MM.1S (cell line): ENCODE data around the gene DCN.

Experiments used
- DNase-seq: peaks from one replicate; pipeline ENCODE4 v3.0.0-alpha.2; 2015
- H2AFZ ChIP-seq: fragments of 300-600 bp; sonication (generic); 2 replicates; pipeline ENCODE4 v1.6.0; 2016; ENCODE audit warnings: antibody characterized with exemption, low read length
- H3F3A ChIP-seq: fragments of 300-600 bp; sonication (generic); 2 replicates; pipeline ENCODE4 v1.6.1; 2016; ENCODE audit warnings: mild to moderate bottlenecking, antibody characterized with exemption, low read length, moderate library complexity, mixed read lengths; ENCODE audit not compliant: insufficient read depth
- H3K27ac ChIP-seq: fragments of 300-600 bp; sonication (generic); 2 replicates; pipeline ENCODE4 v1.5.1; 2016; ENCODE audit warnings: mild to moderate bottlenecking, low read length
- H3K27me3 ChIP-seq: fragments of 300-600 bp; sonication (generic); replicated peaks from 2 replicates; pipeline ENCODE4 v1.6.0; 2016; ENCODE audit warnings: low read length; ENCODE audit not compliant: insufficient read depth
- H3K36me3 ChIP-seq: fragments of 300-600 bp; sonication (generic); replicated peaks from 2 replicates; pipeline ENCODE4 v1.6.1; 2016; ENCODE audit warnings: mild to moderate bottlenecking, low read length, mixed read lengths; ENCODE audit not compliant: insufficient read depth
- H3K4me1 ChIP-seq: fragments of 300-600 bp; sonication (generic); 2 replicates; pipeline ENCODE4 v1.6.1; 2016; ENCODE audit warnings: low read length, mixed read lengths
- H3K4me2 ChIP-seq: fragments of 300-600 bp; sonication (generic); 2 replicates; pipeline ENCODE4 v1.6.0; 2016; ENCODE audit warnings: low read depth, low read length
- H3K4me3 ChIP-seq: fragments of 300-600 bp; sonication (generic); 2 replicates; pipeline ENCODE4 v1.5.1; 2016; ENCODE audit warnings: low read length, mixed read lengths
- H3K79me2 ChIP-seq: fragments of 300-600 bp; sonication (generic); 2 replicates; pipeline ENCODE4 v1.6.1; 2016; ENCODE audit warnings: mixed run types, low read length, mixed read lengths
- H3K9ac ChIP-seq: fragments of 300-600 bp; sonication (generic); 2 replicates; pipeline ENCODE4 v1.6.1; 2016; ENCODE audit warnings: low read length, mixed read lengths
- H3K9me2 ChIP-seq: fragments of 300-600 bp; sonication (generic); replicated peaks from 2 replicates; pipeline ENCODE4 v1.6.1; 2016; ENCODE audit warnings: mild to moderate bottlenecking, low read length, mixed read lengths; ENCODE audit not compliant: insufficient read depth
- H3K9me3 ChIP-seq: fragments of 300-600 bp; sonication (generic); replicated peaks from 2 replicates; pipeline ENCODE4 v1.6.1; 2016; ENCODE audit warnings: mild to moderate bottlenecking, low read length, mixed read lengths; ENCODE audit not compliant: insufficient read depth
- H4K20me1 ChIP-seq: fragments of 300-600 bp; sonication (generic); 2 replicates; pipeline ENCODE4 v1.6.1; 2016; ENCODE audit warnings: mild to moderate bottlenecking, low read length, moderate library complexity, mixed read lengths; ENCODE audit not compliant: insufficient read depth
- CTCF ChIP-seq: fragments of 300-600 bp; sonication (generic); IDR thresholded peaks from 2 replicates; pipeline ENCODE4 v1.5.1; 2016; ENCODE audit warnings: antibody characterized with exemption, low read length, mixed read lengths
- EZH2 ChIP-seq: fragments of 300-600 bp; sonication (generic); optimal IDR thresholded peaks from 2 replicates; pipeline ENCODE3; 2017; ENCODE audit warnings: low read depth, mild to moderate bottlenecking, antibody characterized with exemption, low read length, mixed read lengths
- EZH2phosphoT487 ChIP-seq: fragments of 300-600 bp; sonication (generic); IDR thresholded peaks from 2 replicates; pipeline ENCODE4 v1.6.1; 2018; ENCODE audit warnings: antibody characterized with exemption, low read length

Gene DCN

DNA sequence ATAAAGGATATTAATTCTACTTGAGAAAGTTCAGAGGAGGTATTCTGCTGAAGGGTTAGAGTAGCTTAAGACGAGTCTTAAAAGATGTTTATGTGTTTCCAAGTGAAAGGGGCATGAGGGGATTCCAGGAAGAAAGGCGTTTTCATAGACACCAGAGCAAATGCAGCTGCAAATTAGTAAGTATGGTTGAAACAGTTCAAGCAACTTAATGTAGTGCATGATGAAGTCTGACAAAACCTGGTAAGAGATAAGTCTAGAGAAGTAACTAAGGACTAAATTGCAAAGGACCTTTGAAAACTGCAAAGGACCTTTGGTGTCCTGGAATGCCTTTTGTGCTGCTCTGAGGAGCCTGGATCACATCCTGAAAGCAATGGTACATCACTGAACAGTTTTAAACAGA, 82.8 kb downstream of the DCN start:
- Histone ChIP-seq H3K36me3 (no peaks in the 10 kb centered on the region), H3K4me3 (no peak overlapping the region), H3F3A (no peaks in the 10 kb centered on the region), H3K79me2 (no peaks in the 10 kb centered on the region), H3K9me2 (no peaks in the 10 kb centered on the region), H3K27me3 (no peaks in the 10 kb centered on the region), H2AFZ (no peak overlapping the region), H3K27ac (no peak overlapping the region), H3K4me1 (peaks cover 10% of the 10 kb centered on the region), H3K4me2 (no peak overlapping the region), H3K9ac (no peak overlapping the region), H3K9me3 (no peaks in the 10 kb centered on the region), H4K20me1 (no peaks in the 10 kb centered on the region)
- no peak for DNase-seq
- TF ChIP-seq EZH2 (no peak), CTCF (no peak), EZH2phosphoT487 (no peak)

DNA sequence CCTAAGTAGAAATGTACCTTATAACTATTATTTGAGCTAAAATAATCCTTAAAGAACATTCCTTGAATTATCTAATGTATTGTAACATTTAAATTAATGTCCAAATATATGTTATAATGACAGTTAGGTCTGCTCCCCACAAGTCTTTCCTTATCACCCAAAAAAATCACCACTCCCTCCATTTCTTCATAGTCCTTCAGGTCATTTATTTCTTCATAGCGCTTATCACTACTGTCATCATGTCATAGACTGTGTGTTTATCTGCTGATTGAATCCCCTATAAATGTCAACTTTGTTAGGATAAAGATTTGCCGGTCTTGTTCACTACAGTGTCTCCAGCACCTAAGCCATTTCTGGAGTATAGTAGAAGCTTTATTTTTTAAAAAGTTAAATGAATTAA, 83.3 kb downstream of the DCN start:
- Histone ChIP-seq H2AFZ (no peak overlapping the region), H3K4me3 (no peak overlapping the region), H3K79me2 (no peaks in the 10 kb centered on the region), H3K9ac (no peak overlapping the region), H3K4me2 (no peak overlapping the region), H4K20me1 (no peaks in the 10 kb centered on the region), H3K9me3 (no peaks in the 10 kb centered on the region), H3K36me3 (no peaks in the 10 kb centered on the region), H3K9me2 (no peaks in the 10 kb centered on the region), H3K27me3 (no peaks in the 10 kb centered on the region), H3K27ac (no peak overlapping the region), H3K4me1 (peaks cover 5% of the 10 kb centered on the region), H3F3A (no peaks in the 10 kb centered on the region)
- DNase-seq, result no peak
- TF ChIP-seq EZH2phosphoT487, result no peak
- no peak for TF ChIP-seq CTCF
- no peak for TF ChIP-seq EZH2

- no peak overlapping the region for H3K27ac ChIP-seq
- H4K20me1 ChIP-seq, result no peaks in the 10 kb centered on the region
- H3K4me3 ChIP-seq, result no peak overlapping the region
- no peak for DNase-seq
- TF ChIP-seq CTCF (no peak), EZH2 (no peak), EZH2phosphoT487 (no peak)
- peaks cover 4% of the 10 kb centered on the region; the same call in 1 of the 2 replicates for H3K4me1 ChIP-seq
- no peaks in the 10 kb centered on the region for H3K9me2 ChIP-seq
- H3K36me3 ChIP-seq, result no peaks in the 10 kb centered on the region
- H3K79me2 ChIP-seq, result no peaks in the 10 kb centered on the region
- no peaks in the 10 kb centered on the region for H3K27me3 ChIP-seq
- no peaks in the 10 kb centered on the region for H3K9me3 ChIP-seq
- no peaks in the 10 kb centered on the region for H3F3A ChIP-seq
- no peak overlapping the region for H2AFZ ChIP-seq
- H3K9ac ChIP-seq, result no peak overlapping the region
- no peak overlapping the region for H3K4me2 ChIP-seq
These were observed 83.7 kb downstream of the DCN start for GRCh38 chr12:91098941-91099340.
